ENCODE results near the gene DOCK9. TPM values are rescaled to one million over a fixed set of nuclear protein-coding genes. Genes with fewer than 3 reads are reported as not detected.

Gene DOCK9
- total and polyA plus RNA-seq, 2 donors (not counting 3 experiments of a cell fraction or from before 2014, with no cell fraction given) = 147 to 323 TPM

GRCh38 chr13:98881390-98881789 is 96.5 kb downstream of the DOCK9 start:
- POLR2A ChIA-PET = no interaction called here
- CTCF ChIA-PET = interaction anchor here (2.1 kb wide), 1 partner anchor 152 kb away, joined by 12 read pairs; no protein-coding TSS in a partner anchor
- Histone ChIP-seq H3K9me3 (replicated peaks; ENCODE audit: control insufficient read depth, insufficient read depth, low read length) (no peaks in the 10 kb centered on the region), H4K20me1 (replicated peaks; ENCODE audit: control insufficient read depth, extremely low read depth, insufficient read depth, low read length) (no peaks in the 10 kb centered on the region), H3K9ac (replicated peaks; ENCODE audit: extremely low read depth, insufficient read depth, low read length) (no peak overlapping the region), H2AFZ (ENCODE audit: low read depth, low read length) (no peak overlapping the region), H3K4me2 (ENCODE audit: insufficient read depth, low read length) (no peak overlapping the region), H3K9me1 (replicated peaks; ENCODE audit: control insufficient read depth, extremely low read depth, insufficient read depth, low read length) (no peaks in the 10 kb centered on the region), H3K27ac (ENCODE audit: insufficient read depth, low read depth, low read length) (no peak overlapping the region), H3K79me2 (ENCODE audit: control insufficient read depth, insufficient read depth, low read length) (no peaks in the 10 kb centered on the region), H3K36me3 (ENCODE audit: control insufficient read depth in 2 of 2, extremely low read depth in 1 of 2, insufficient read depth in 2 of 2, low read length in 2 of 2) (peaks cover 65 to 78% of the 10 kb centered on the region in 2 experiments), H3K27me3 (ENCODE audit: control insufficient read depth in 2 of 2, insufficient read depth in 2 of 2, low read length in 2 of 2) (no peaks in the 10 kb centered on the region), H3K4me3 (replicated peaks in 1 of 3; ENCODE audit: insufficient read depth in 1 of 3, low read depth in 1 of 3, low read length in 3 of 3) (no peak overlapping the region), H3K4me1 (ENCODE audit: control insufficient read depth, extremely low read depth, insufficient read depth, low read length) (peaks cover 16% of the 10 kb centered on the region)
- dilution Hi-C loops (cut with MboI; ENCODE audit: extremely low pct_ligation_motif_present, low sequenced_read_pairs) (no loop called here), intact Hi-C loops (cut with micrococcal nuclease) (no loop called here)
- BruUV-seq (replicated peaks) = no TSS peak
- no peak for FAIRE-seq
- TF ChIP-seq EZH2 (IDR thresholded peaks at IDR 0.05; ENCODE audit: borderline replicate concordance, low read depth, low read length, severe bottlenecking) (no peak), MYC (IDR thresholded peaks at IDR 0.05; ENCODE audit: low read depth, low read length) (no peak), POLR2A (IDR thresholded peaks at IDR 0.05; ENCODE audit: low read depth, low read length) (no peak), CTCF (IDR thresholded peaks at IDR 0.05; ENCODE audit: extremely low read depth in 1 of 2, insufficient read depth in 1 of 2, low read depth in 1 of 2, low read length in 2 of 2) (no peak), GATA2 (IDR thresholded peaks at IDR 0.05; ENCODE audit: insufficient read depth, insufficient read length, low read depth, low read length) (no peak), FOS (IDR thresholded peaks at IDR 0.05; ENCODE audit: borderline replicate concordance, insufficient read depth, low read length) (no peak), JUN (IDR thresholded peaks at IDR 0.05; ENCODE audit: borderline replicate concordance, insufficient read depth, insufficient read length, low read depth) (no peak), MAX (IDR thresholded peaks at IDR 0.05; ENCODE audit: insufficient read depth, insufficient read length) (no peak), POLR2AphosphoS5 (IDR thresholded peaks at IDR 0.05; ENCODE audit: insufficient read depth, low read depth, low read length) (no peak)
- DNase-seq (ENCODE audit: low read depth, low spot score) = no peak

Measured in endothelial cell of umbilical vein (primary cell).